DND-41 (cell line): ENCODE results near the gene ARFRP1.

Source experiments
- ATAC-seq: fragments of 200-7000 bp; cut with Tn5 transposase; 3 replicates; pipeline ENCODE4 v1.9.1; 2021; ENCODE audit warnings: low read depth; ENCODE audit not compliant: insufficient read depth
- DNase-seq: peaks from one replicate; pipeline ENCODE4 v3.0.0-alpha.2; 2020
- H2AFZ ChIP-seq: 2 replicates; pipeline ENCODE4 v1.6.0; 2012; ENCODE audit warnings: low read depth, low read length
- H3K27ac ChIP-seq: 2 replicates; pipeline ENCODE4 v1.5.1; 2012; ENCODE audit warnings: low read length, inconsistent platforms
- H3K27me3 ChIP-seq: fragments of 200-600 bp; sonication (generic); 2 replicates; pipeline ENCODE4 v1.6.0; 2012; ENCODE audit warnings: low read length, mild to moderate bottlenecking, inconsistent platforms; ENCODE audit not compliant: insufficient read depth, poor library complexity
- H3K36me3 ChIP-seq: 2 replicates; pipeline ENCODE4 v1.5.1; 2012; ENCODE audit warnings: low read length, inconsistent platforms; ENCODE audit not compliant: insufficient read depth
- H3K4me1 ChIP-seq: 2 replicates; pipeline ENCODE4 v1.5.1; 2012; ENCODE audit warnings: mild to moderate bottlenecking, low read length; ENCODE audit not compliant: insufficient read depth
- H3K4me2 ChIP-seq: 2 replicates; pipeline ENCODE4 v1.6.0; 2012; ENCODE audit warnings: mild to moderate bottlenecking, moderate library complexity, low read length, inconsistent platforms; ENCODE audit not compliant: insufficient read depth
- H3K4me3 ChIP-seq, 2 experiments: fragments of 200-600 bp in 1 of 2; shearing (Covaris generic) in 1 of 2; 2 replicates each; pipeline ENCODE4 v1.5.1; 2012 to 2016; ENCODE audit warnings: inconsistent platforms in 2 of 2, low read length in 2 of 2, mild to moderate bottlenecking in 2 of 2, low read depth in 1 of 2, moderate library complexity in 1 of 2
- H3K79me2 ChIP-seq: 2 replicates; pipeline ENCODE4 v1.6.0; 2012; ENCODE audit warnings: low read length, inconsistent platforms; ENCODE audit not compliant: insufficient read depth
- H3K9ac ChIP-seq: 2 replicates; pipeline ENCODE4 v1.6.0; 2012; ENCODE audit warnings: low read depth, mild to moderate bottlenecking, inconsistent platforms, low read length, moderate library complexity
- H3K9me3 ChIP-seq: 2 replicates; pipeline ENCODE4 v1.5.1; 2012; ENCODE audit warnings: low read length, moderate library complexity, mild to moderate bottlenecking, inconsistent platforms; ENCODE audit not compliant: insufficient read depth, severe bottlenecking
- H4K20me1 ChIP-seq: 2 replicates; pipeline ENCODE4 v1.6.0; 2012; ENCODE audit warnings: low read length; ENCODE audit not compliant: insufficient read depth
- CTCF ChIP-seq: IDR thresholded peaks from 2 replicates; pipeline ENCODE4 v1.5.1; 2012; ENCODE audit warnings: borderline replicate concordance, low read length, moderate library complexity, mild to moderate bottlenecking; ENCODE audit not compliant: poor library complexity, severe bottlenecking; ENCODE audit errors: extremely low read depth
- EZH2 ChIP-seq: IDR thresholded peaks from 3 replicates; pipeline ENCODE4 v1.6.1; 2012; ENCODE audit warnings: borderline replicate concordance, low read depth, mild to moderate bottlenecking, moderate library complexity, low read length, inconsistent platforms; ENCODE audit not compliant: severe bottlenecking

ARFRP1 gene

GRCh38 chr20:63694584-63695423 lies 13.0 kb downstream of the ARFRP1 start:
- no peak overlapping the region for H3K9ac ChIP-seq
- H3K4me3 ChIP-seq = no peak overlapping the region
- no peaks in the 10 kb centered on the region for H3K79me2 ChIP-seq
- no peak overlapping the region for H3K4me2 ChIP-seq
- TF ChIP-seq CTCF (no peak), EZH2 (no peak)
- no peaks in the 10 kb centered on the region for H3K27me3 ChIP-seq
- no peak overlapping the region for H2AFZ ChIP-seq
- peaks cover 29% of the 10 kb centered on the region; the same call in 1 of the 2 replicates for H4K20me1 ChIP-seq
- peaks cover 54% of the 10 kb centered on the region for H3K36me3 ChIP-seq
- DNase-seq (no peak), ATAC-seq (no peak)
- H3K9me3 ChIP-seq = no peaks in the 10 kb centered on the region
- no peak overlapping the region for H3K27ac ChIP-seq
- no peaks in the 10 kb centered on the region for H3K4me1 ChIP-seq

- Histone ChIP-seq H4K20me1 (peaks cover 25% of the 10 kb centered on the region; the same call in 1 of the 2 replicates), H3K79me2 (no peaks in the 10 kb centered on the region), H3K4me1 (no peaks in the 10 kb centered on the region), H3K27me3 (no peaks in the 10 kb centered on the region), H2AFZ (no peak overlapping the region), H3K36me3 (peaks cover 50% of the 10 kb centered on the region), H3K9me3 (no peaks in the 10 kb centered on the region), H3K9ac (no peak overlapping the region), H3K4me3 (no peak overlapping the region), H3K27ac (no peak overlapping the region), H3K4me2 (no peak overlapping the region)
- TF ChIP-seq EZH2 (no peak), CTCF (no peak)
- no peak for DNase-seq
- ATAC-seq = no peak
Measured at GRCh38 chr20:63693733-63694583, 13.8 kb downstream of the ARFRP1 start.

- Histone ChIP-seq H3K9me3 (no peaks in the 10 kb centered on the region), H4K20me1 (peaks cover 20% of the 10 kb centered on the region; the same call in 1 of the 2 replicates), H3K4me1 (no peaks in the 10 kb centered on the region), H3K79me2 (no peaks in the 10 kb centered on the region), H2AFZ (no peak overlapping the region), H3K27me3 (no peaks in the 10 kb centered on the region), H3K4me2 (no peak overlapping the region), H3K36me3 (peaks cover 50% of the 10 kb centered on the region), H3K9ac (no peak overlapping the region), H3K27ac (no peak overlapping the region), H3K4me3 (no peak overlapping the region)
- no peak for DNase-seq
- TF ChIP-seq CTCF (no peak), EZH2 (no peak)
- no peak for ATAC-seq
Measured at GRCh38 chr20:63693083-63693732, 14.6 kb downstream of the ARFRP1 start.
